Renal cortical epithelial cell (primary cell): ENCODE data around the gene SLX1B. TPM values are rescaled to one million over a fixed set of nuclear protein-coding genes. Genes with fewer than 3 reads are reported as not detected.
"Not testable (repeated sequence)": the region's sequence is repeated elsewhere in the genome, so short reads cannot be mapped to it uniquely, and the experiment has no call there.

ENCODE experiments used
- DNase-seq: peaks from one replicate; pipeline ENCODE4 v3.0.0-alpha.2; 2011; ENCODE audit warnings: low read depth
- total RNA-seq: library from RNA; depleted of rRNA; stranded (reverse); fragments of >200 nt; gene quantifications from 2 replicates; pipeline ENCODE4 v1.2.3, GENCODE V29; 2014

The SLX1B gene
- 16.0 and 32.1 TPM in 2 replicates for total RNA-seq

- DNase-seq = not testable (repeated sequence)
These were observed at the start of gene SLX1B, which contains the start of gene BOLA2 for GRCh38 chr16:29454269-29454668. Gene SLX1B, plus strand, starts transcription at chr16:29454533. Gene BOLA2, minus strand, starts transcription at chr16:29454351. Its CDS starts 98 bp downstream, at chr16:29454253.

GRCh38 chr16:29405249-29405648 is 49.1 kb upstream of the SLX1B start:
- DNase-seq = peak; percentile 89

- DNase-seq = not testable (repeated sequence)
These were observed 30.7 kb upstream of the SLX1B start for GRCh38 chr16:29423587-29423986.

GRCh38 chr16:29425390-29425789 is 28.9 kb upstream of the SLX1B start:
- DNase-seq = not testable (repeated sequence)

GRCh38 chr16:29453754-29454153 is 579 bp upstream of the SLX1B start:
- DNase-seq = not testable (repeated sequence)

- not testable (repeated sequence) for DNase-seq
These were observed 495 bp downstream of the SLX1B start for GRCh38 chr16:29454828-29455227.

- DNase-seq = not testable (repeated sequence)
These were observed 3.3 kb downstream of the SLX1B start for GRCh38 chr16:29457660-29458059.

GRCh38 chr16:29459706-29460646 is 5.6 kb downstream of the SLX1B start, which contains the start of gene SULT1A4:
Gene SULT1A4, plus strand, starts transcription at chr16:29459913. Its CDS starts 1,473 bp downstream, at chr16:29461386.
- not testable (repeated sequence) for DNase-seq

GRCh38 chr16:29460647-29461030 is 6.3 kb downstream of the SLX1B start:
- not testable (repeated sequence) for DNase-seq

GRCh38 chr16:29465985-29466824 is 11.9 kb downstream of the SLX1B start:
- DNase-seq = not testable (repeated sequence)

GRCh38 chr16:29466904-29467303 is 12.6 kb downstream of the SLX1B start:
- not testable (repeated sequence) for DNase-seq

- DNase-seq = not testable (repeated sequence)
These were observed 13.5 kb downstream of the SLX1B start for GRCh38 chr16:29467654-29468366.

GRCh38 chr16:29469660-29470059 is 15.3 kb downstream of the SLX1B start:
- not testable (repeated sequence) for DNase-seq

- DNase-seq = not testable (repeated sequence)
These were observed 17.7 kb downstream of the SLX1B start for GRCh38 chr16:29472065-29472464.

GRCh38 chr16:29482276-29482675 is 27.9 kb downstream of the SLX1B start:
- not testable (repeated sequence) for DNase-seq

- DNase-seq = not testable (repeated sequence)
These were observed 52.0 kb downstream of the SLX1B start, which contains the start of gene NPIPB12 for GRCh38 chr16:29506308-29506707. Gene NPIPB12, minus strand, starts transcription at chr16:29506408.

Other genes starting within 250 kb of the SLX1B start
- 0.10 and 4.0 TPM in 2 replicates for gene NPIPB11, start 47.8 kb upstream of the SLX1B start, total RNA-seq
- 13.3 and 38.2 TPM in 2 replicates for gene BOLA2, start 182 bp upstream of the SLX1B start, total RNA-seq
- 2.1 and 3.3 TPM in 2 replicates for gene SULT1A4, start 5.4 kb downstream of the SLX1B start, total RNA-seq
- gene NPIPB12, start 51.9 kb downstream of the SLX1B start, total RNA-seq = 7.8 and 31.8 TPM in 2 replicates
- 0.05 TPM in 1 of 2 replicates, not detected in the other for gene SPN, start 208.7 kb downstream of the SLX1B start, total RNA-seq
- gene QPRT, start 224.6 kb downstream of the SLX1B start, total RNA-seq = 119 and 258 TPM in 2 replicates